HG02852 (cell line): ENCODE measurements around the gene S1PR5.

ENCODE experiments used
- ATAC-seq: cut with Tn5 transposase; IDR thresholded peaks from one replicate; pipeline ENCODE4 v1.9.1; 2021; ENCODE audit warnings: mild to moderate bottlenecking, moderate library complexity; ENCODE audit not compliant: unreplicated experiment

Gene S1PR5

GRCh38 chr19:10473192-10473591 is 44.1 kb downstream of the S1PR5 start:
- no peak for ATAC-seq

DNA sequence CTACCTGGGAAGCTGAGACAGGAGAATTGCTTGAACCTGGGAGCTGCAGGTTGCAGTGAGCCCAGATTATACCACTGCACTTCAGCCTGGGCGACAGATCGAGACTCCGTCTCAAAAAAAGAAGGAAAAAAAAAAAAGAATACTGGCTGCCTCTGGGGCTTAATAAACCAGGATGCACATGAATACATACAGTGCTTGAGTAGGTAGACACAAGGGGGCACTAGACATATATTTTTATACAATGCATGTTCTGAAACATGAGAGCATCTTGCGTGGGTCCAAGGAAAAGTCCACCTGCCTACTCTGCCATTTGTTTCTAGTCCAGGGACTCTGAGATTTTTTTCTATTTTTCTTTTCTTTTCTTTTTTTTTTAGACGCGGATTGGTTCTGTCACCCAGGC is 45.3 kb downstream of the S1PR5 start:
- ATAC-seq: no peak

- ATAC-seq: no peak
These were observed 49.1 kb downstream of the S1PR5 start for GRCh38 chr19:10468133-10468532.

DNA sequence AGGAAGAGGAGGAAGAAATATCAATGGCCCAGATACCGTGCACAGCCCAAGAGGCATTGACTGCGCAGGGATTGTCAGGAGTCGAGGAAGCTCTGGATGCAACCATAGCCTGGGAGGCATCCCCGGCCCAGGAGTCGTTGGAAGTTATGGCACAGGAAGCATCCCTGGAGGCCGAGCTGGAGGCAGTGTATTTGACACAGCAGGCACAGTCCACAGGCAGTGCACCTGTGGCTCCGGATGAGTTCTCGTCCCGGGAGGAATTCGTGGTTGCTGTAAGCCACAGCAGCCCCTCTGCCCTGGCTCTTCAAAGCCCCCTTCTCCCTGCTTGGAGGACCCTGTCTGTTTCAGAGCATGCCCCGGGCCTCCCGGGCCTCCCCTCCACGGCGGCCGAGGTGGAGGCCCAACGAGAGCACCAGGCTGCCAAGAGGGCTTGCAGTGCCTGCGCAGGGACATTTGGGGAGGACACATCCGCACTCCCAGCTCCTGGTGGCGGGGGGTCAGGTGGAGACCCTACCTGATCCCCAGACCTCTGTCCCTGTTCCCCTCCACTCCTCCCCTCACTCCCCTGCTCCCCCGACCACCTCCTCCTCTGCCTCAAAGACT is 50.0 kb downstream of the S1PR5 start:
- ATAC-seq: no peak

DNA sequence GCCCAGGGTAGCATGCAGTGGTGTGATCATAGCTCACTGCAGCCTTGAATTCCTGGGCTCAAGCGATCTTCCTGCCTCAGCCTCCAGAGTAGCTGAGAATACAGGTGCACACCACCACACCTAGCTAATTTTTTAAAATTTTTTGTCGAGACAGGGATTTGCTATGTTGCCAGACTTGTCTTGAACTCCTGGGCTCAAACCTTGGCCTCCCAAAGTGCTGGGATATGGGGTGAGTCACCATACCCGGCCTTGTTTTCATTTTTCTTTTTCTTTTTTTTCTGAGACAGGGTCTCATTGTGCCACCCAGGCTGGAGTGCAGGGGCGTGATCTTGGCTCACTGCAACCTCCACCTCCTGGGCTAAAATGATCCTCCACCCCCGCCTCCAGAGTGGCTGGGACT is 52.8 kb downstream of the S1PR5 start:
- no peak for ATAC-seq
